Measurements from ENCODE around the gene NSUN4. TPM values are rescaled to one million over a fixed set of nuclear protein-coding genes. Genes with fewer than 3 reads are reported as not detected.

NSUN4 gene
- total RNA-seq, 1 donor from 2014 or later, result 16.9 TPM

GRCh38 chr1:46408356-46409062 is 67.9 kb downstream of the NSUN4 start:
- Histone ChIP-seq H4K20me1 (ENCODE audit: insufficient read depth, low read length) (no peaks in the 10 kb centered on the region), H3K79me2 (ENCODE audit: insufficient read depth, low read length) (no peaks in the 10 kb centered on the region), H3K36me3 (ENCODE audit: insufficient read depth, low read length) (no peaks in the 10 kb centered on the region), H3K4me3 (ENCODE audit: insufficient read depth, low read depth, low read length) (no peak overlapping the region), H3K9me3 (ENCODE audit: insufficient read depth, low read depth, low read length) (no peaks in the 10 kb centered on the region), H3K9ac (ENCODE audit: low read length) (no peak overlapping the region), H3K27me3 (ENCODE audit: insufficient read depth, low read length) (no peaks in the 10 kb centered on the region), H3K4me2 (ENCODE audit: low read length) (no peak overlapping the region), H3K4me1 (ENCODE audit: insufficient read depth, low read length) (peaks cover 10% of the 10 kb centered on the region), H2AFZ (ENCODE audit: low read depth, low read length) (no peak overlapping the region), H3K27ac (ENCODE audit: low read depth, low read length) (no peak overlapping the region)
- Mint-ChIP-seq H3K36me3 (ENCODE audit: low read depth, unreplicated experiment) (peaks cover 3% of the 10 kb centered on the region), H3K27ac (ENCODE audit: unreplicated experiment) (no peak overlapping the region), H3K4me3 (ENCODE audit: unreplicated experiment) (no peak overlapping the region), H3K27me3 (ENCODE audit: low read depth, unreplicated experiment) (peaks cover 40% of the 10 kb centered on the region), H3K4me1 (ENCODE audit: low read depth, unreplicated experiment) (peaks cover 8% of the 10 kb centered on the region), H3K9me3 (ENCODE audit: unreplicated experiment) (no peaks in the 10 kb centered on the region)
- TF ChIP-seq EZH2 (IDR thresholded peaks at IDR 0.05; ENCODE audit: insufficient read depth, low read length) (no peak), CTCF (IDR thresholded peaks at IDR 0.05; ENCODE audit: insufficient read depth, low read depth, low read length) (no peak)
- FAIRE-seq (no peak), DNase-seq (ENCODE audit: low read depth) (no peak)

GRCh38 chr1:46409063-46409372 is 68.4 kb downstream of the NSUN4 start:
- DNase-seq (ENCODE audit: low read depth), result no peak
- H3K27me3 Mint-ChIP-seq (ENCODE audit: low read depth, unreplicated experiment), result peaks cover 44% of the 10 kb centered on the region
- FAIRE-seq, result no peak
- peaks cover 8% of the 10 kb centered on the region for H3K4me1 Mint-ChIP-seq (ENCODE audit: low read depth, unreplicated experiment)
- Histone ChIP-seq H2AFZ (ENCODE audit: low read depth, low read length) (no peak overlapping the region), H3K27me3 (ENCODE audit: insufficient read depth, low read length) (no peaks in the 10 kb centered on the region), H3K4me2 (ENCODE audit: low read length) (no peak overlapping the region), H3K4me3 (ENCODE audit: insufficient read depth, low read depth, low read length) (no peak overlapping the region), H3K9me3 (ENCODE audit: insufficient read depth, low read depth, low read length) (no peaks in the 10 kb centered on the region), H3K9ac (ENCODE audit: low read length) (no peak overlapping the region), H3K79me2 (ENCODE audit: insufficient read depth, low read length) (no peaks in the 10 kb centered on the region), H3K36me3 (ENCODE audit: insufficient read depth, low read length) (no peaks in the 10 kb centered on the region), H3K4me1 (ENCODE audit: insufficient read depth, low read length) (peaks cover 10% of the 10 kb centered on the region), H3K27ac (ENCODE audit: low read depth, low read length) (no peak overlapping the region), H4K20me1 (ENCODE audit: insufficient read depth, low read length) (no peaks in the 10 kb centered on the region)
- no peak overlapping the region for H3K27ac Mint-ChIP-seq (ENCODE audit: unreplicated experiment)
- no peaks in the 10 kb centered on the region for H3K9me3 Mint-ChIP-seq (ENCODE audit: unreplicated experiment)
- peaks cover 3% of the 10 kb centered on the region for H3K36me3 Mint-ChIP-seq (ENCODE audit: low read depth, unreplicated experiment)
- H3K4me3 Mint-ChIP-seq (ENCODE audit: unreplicated experiment), result no peak overlapping the region
- TF ChIP-seq EZH2 (IDR thresholded peaks at IDR 0.05; ENCODE audit: insufficient read depth, low read length), result no peak
- no peak for TF ChIP-seq CTCF (IDR thresholded peaks at IDR 0.05; ENCODE audit: insufficient read depth, low read depth, low read length)
